Trophoblast cell (in vitro differentiated cells and primary cell): ENCODE data around the gene HOXC9.

ENCODE experiments used
- DNase-seq, 2 donors: peaks; one replicate each; pipeline ENCODE4 v3.0.0-alpha.2; 2016
- H2AFZ ChIP-seq: 2 replicates; pipeline ENCODE4 v1.6.1; 2013; ENCODE audit warnings: low read length, moderate library complexity, mild to moderate bottlenecking; ENCODE audit not compliant: insufficient read depth, poor library complexity
- H2AK5ac ChIP-seq: 2 replicates; pipeline ENCODE4 v1.6.1; 2013; ENCODE audit warnings: mild to moderate bottlenecking, low read length
- H2BK120ac ChIP-seq: 2 replicates; pipeline ENCODE4 v1.6.1; 2013; ENCODE audit warnings: low read length, mild to moderate bottlenecking, moderate library complexity; ENCODE audit not compliant: insufficient read depth, poor library complexity
- H2BK12ac ChIP-seq: 2 replicates; pipeline ENCODE4 v1.6.1; 2013; ENCODE audit warnings: mild to moderate bottlenecking, low read length, moderate library complexity
- H2BK5ac ChIP-seq: 2 replicates; pipeline ENCODE4 v1.6.1; 2013; ENCODE audit warnings: low read length, low read depth, moderate library complexity, mild to moderate bottlenecking; ENCODE audit not compliant: poor library complexity
- H3K14ac ChIP-seq: 2 replicates; pipeline ENCODE4 v1.6.1; 2013; ENCODE audit warnings: mild to moderate bottlenecking, low read length
- H3K18ac ChIP-seq: 2 replicates; pipeline ENCODE4 v1.6.1; 2013; ENCODE audit warnings: mild to moderate bottlenecking, low read length
- H3K23ac ChIP-seq: 2 replicates; pipeline ENCODE4 v1.6.1; 2013; ENCODE audit warnings: low read length
- H3K27ac ChIP-seq: 2 replicates; pipeline ENCODE4 v1.5.1; 2013; ENCODE audit warnings: low read depth, mild to moderate bottlenecking, inconsistent platforms, low read length, moderate library complexity
- H3K27me3 ChIP-seq: 2 replicates; pipeline ENCODE4 v1.6.1; 2013; ENCODE audit warnings: inconsistent platforms, mild to moderate bottlenecking, low read length, moderate library complexity; ENCODE audit not compliant: insufficient read depth
- H3K36me3 ChIP-seq, 2 experiments: 1 replicate in 1 of 2; 2 replicates in 1 of 2; pipeline ENCODE4 v1.6.1; 2013; ENCODE audit warnings: low read length in 2 of 2, mild to moderate bottlenecking in 2 of 2, moderate library complexity in 1 of 2; ENCODE audit not compliant: insufficient read depth in 2 of 2, control insufficient read depth in 1 of 2
- H3K4ac ChIP-seq: 2 replicates; pipeline ENCODE4 v1.6.1; 2013; ENCODE audit warnings: low read depth, mild to moderate bottlenecking, low read length, moderate library complexity
- H3K4me1 ChIP-seq, 2 experiments: 1 replicate in 1 of 2; 2 replicates in 1 of 2; pipeline ENCODE4 v1.6.1; 2013; ENCODE audit warnings: low read length in 2 of 2, mild to moderate bottlenecking in 2 of 2, moderate library complexity in 1 of 2; ENCODE audit not compliant: insufficient read depth in 2 of 2, control insufficient read depth in 1 of 2
- H3K4me2 ChIP-seq: 2 replicates; pipeline ENCODE4 v1.6.1; 2013; ENCODE audit warnings: inconsistent platforms, mild to moderate bottlenecking, low read length, moderate library complexity
- H3K4me3 ChIP-seq: 2 replicates; pipeline ENCODE4 v1.5.1; 2013; ENCODE audit warnings: mild to moderate bottlenecking, low read depth, low read length, inconsistent platforms
- H3K79me1 ChIP-seq: one replicate; pipeline ENCODE4 v1.6.1; 2013; ENCODE audit warnings: low read length
- H3K79me2 ChIP-seq: 2 replicates; pipeline ENCODE4 v1.6.1; 2013; ENCODE audit warnings: low read length, mild to moderate bottlenecking; ENCODE audit not compliant: control insufficient read depth, insufficient read depth, poor library complexity
- H3K9ac ChIP-seq: 2 replicates; pipeline ENCODE4 v1.6.1; 2013; ENCODE audit warnings: mild to moderate bottlenecking, low read length
- H3K9me3 ChIP-seq: 2 replicates; pipeline ENCODE4 v1.6.1; 2013; ENCODE audit warnings: low read depth, mild to moderate bottlenecking, control low read depth, inconsistent platforms, low read length; ENCODE audit not compliant: insufficient read depth
- H4K12ac ChIP-seq: 2 replicates; pipeline ENCODE4 v1.6.1; 2013; ENCODE audit warnings: low read depth, mild to moderate bottlenecking, low read length, moderate library complexity
- H4K8ac ChIP-seq: 2 replicates; pipeline ENCODE4 v1.6.1; 2013; ENCODE audit warnings: low read depth, mild to moderate bottlenecking, low read length, moderate library complexity
- H4K91ac ChIP-seq: one replicate; pipeline ENCODE4 v1.6.1; 2013; ENCODE audit warnings: low read depth, mild to moderate bottlenecking, low read length, moderate library complexity
- WGBS: extraction: QIAGEN DNeasy Blood & Tissue Kit; methylation state at CpG from one replicate; pipeline ENCODE4 v1.1.7; 2013; ENCODE audit warnings: missing lambda C conversion rate; ENCODE audit not compliant: insufficient read length, insufficient coverage; ENCODE audit errors: extremely low coverage; 5-methylcytosine and 5-hydroxymethylcytosine counted together

Gene HOXC9

DNA sequence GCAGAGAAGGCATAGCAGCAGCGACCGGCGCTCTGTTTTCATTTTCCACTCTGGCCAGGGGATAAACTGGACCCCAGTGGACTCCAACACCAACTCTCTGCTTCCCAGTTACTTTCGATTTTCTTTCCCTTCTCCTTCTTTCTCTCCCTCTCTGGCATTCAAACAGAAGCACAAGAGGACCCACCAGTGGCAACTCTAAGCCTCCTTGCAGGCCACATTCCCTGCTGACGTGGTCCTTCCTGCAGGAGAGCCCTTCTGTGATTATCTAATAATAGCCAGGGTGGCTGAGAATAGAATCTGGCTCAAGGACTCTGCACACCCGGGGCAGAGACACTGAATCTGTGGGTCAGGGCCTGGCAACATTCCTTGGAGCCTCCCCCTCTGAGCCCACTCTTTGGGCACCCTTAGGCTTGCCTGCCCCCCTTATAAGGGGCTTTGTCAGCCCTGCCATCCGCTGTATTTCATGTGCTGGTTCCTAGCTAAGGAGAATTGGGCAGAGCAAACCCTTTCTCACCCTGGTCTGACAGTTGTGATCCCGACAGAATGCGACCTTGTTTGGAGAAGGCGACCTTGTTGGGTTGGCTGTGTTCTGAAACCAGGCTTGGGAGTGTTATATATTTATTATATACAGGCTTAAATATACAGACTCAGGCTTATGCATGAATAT lies 20.1 kb downstream of the HOXC9 start:
- Histone ChIP-seq H2BK120ac (no peak overlapping the region), H3K79me1 (no peaks in the 10 kb centered on the region), H3K14ac (no peak overlapping the region), H2AFZ (no peak overlapping the region), H2AK5ac (no peak overlapping the region), H4K8ac (no peak overlapping the region), H3K4me1 (peaks cover 4 to 7% of the 10 kb centered on the region in 2 experiments), H2BK5ac (no peak overlapping the region), H2BK12ac (no peak overlapping the region), H3K4ac (no peak overlapping the region), H4K12ac (no peak overlapping the region), H3K4me2 (no peak overlapping the region), H3K36me3 (no peaks in the 10 kb centered on the region), H4K91ac (no peak overlapping the region), H3K4me3 (no peak overlapping the region), H3K79me2 (no peaks in the 10 kb centered on the region), H3K18ac (no peak overlapping the region), H3K9me3 (peaks cover 5% of the 10 kb centered on the region), H3K27ac (no peak overlapping the region), H3K27me3 (peaks cover 92% of the 10 kb centered on the region), H3K23ac (no peak overlapping the region), H3K9ac (no peak overlapping the region)
- no peak for DNase-seq
- WGBS = no CpG with 5 or more reads among the region's 10 CpGs

GRCh38 chr12:54020591-54021405 lies 20.8 kb downstream of the HOXC9 start:
- Histone ChIP-seq H3K9ac (no peak overlapping the region), H2BK120ac (no peak overlapping the region), H2BK12ac (no peak overlapping the region), H3K14ac (no peak overlapping the region), H4K91ac (no peak overlapping the region), H4K8ac (no peak overlapping the region), H2AFZ (no peak overlapping the region), H3K18ac (no peak overlapping the region), H3K4ac (no peak overlapping the region), H3K4me3 (no peak overlapping the region), H2AK5ac (no peak overlapping the region), H3K4me2 (no peak overlapping the region), H3K27ac (no peak overlapping the region), H3K9me3 (peaks cover 5% of the 10 kb centered on the region), H3K79me1 (no peaks in the 10 kb centered on the region), H3K23ac (no peak overlapping the region), H3K36me3 (no peaks in the 10 kb centered on the region), H2BK5ac (no peak overlapping the region), H4K12ac (no peak overlapping the region), H3K79me2 (no peaks in the 10 kb centered on the region), H3K27me3 (peaks cover 88% of the 10 kb centered on the region), H3K4me1 (peaks cover 4 to 7% of the 10 kb centered on the region in 2 experiments)
- DNase-seq = peak in 1 of 2 donors; percentile 44
- no CpG with 5 or more reads among the region's 23 CpGs for WGBS

- no peak overlapping the region for H2BK5ac ChIP-seq
- H3K36me3 ChIP-seq = no peaks in the 10 kb centered on the region
- H3K4me2 ChIP-seq = no peak overlapping the region
- no peak overlapping the region for H3K9ac ChIP-seq
- H3K27me3 ChIP-seq = peaks cover 87% of the 10 kb centered on the region
- no peak overlapping the region for H4K91ac ChIP-seq
- no peak overlapping the region for H3K23ac ChIP-seq
- H2AFZ ChIP-seq = no peak overlapping the region
- H3K9me3 ChIP-seq = peaks cover 5% of the 10 kb centered on the region
- no peak overlapping the region for H4K12ac ChIP-seq
- H2AK5ac ChIP-seq = no peak overlapping the region
- peaks cover 4 to 7% of the 10 kb centered on the region in 2 experiments for H3K4me1 ChIP-seq
- WGBS = no CpG with 5 or more reads among the region's 16 CpGs
- H3K18ac ChIP-seq = no peak overlapping the region
- no peak overlapping the region for H3K27ac ChIP-seq
- no peak overlapping the region for H2BK12ac ChIP-seq
- H3K4me3 ChIP-seq = no peak overlapping the region
- H2BK120ac ChIP-seq = no peak overlapping the region
- H3K14ac ChIP-seq = no peak overlapping the region
- H3K79me2 ChIP-seq = no peaks in the 10 kb centered on the region
- H3K4ac ChIP-seq = no peak overlapping the region
- DNase-seq = peak; percentile 29 to 66
- no peak overlapping the region for H4K8ac ChIP-seq
- H3K79me1 ChIP-seq = no peaks in the 10 kb centered on the region
Observed at GRCh38 chr12:54021432-54022013, 21.6 kb downstream of the HOXC9 start.

DNA sequence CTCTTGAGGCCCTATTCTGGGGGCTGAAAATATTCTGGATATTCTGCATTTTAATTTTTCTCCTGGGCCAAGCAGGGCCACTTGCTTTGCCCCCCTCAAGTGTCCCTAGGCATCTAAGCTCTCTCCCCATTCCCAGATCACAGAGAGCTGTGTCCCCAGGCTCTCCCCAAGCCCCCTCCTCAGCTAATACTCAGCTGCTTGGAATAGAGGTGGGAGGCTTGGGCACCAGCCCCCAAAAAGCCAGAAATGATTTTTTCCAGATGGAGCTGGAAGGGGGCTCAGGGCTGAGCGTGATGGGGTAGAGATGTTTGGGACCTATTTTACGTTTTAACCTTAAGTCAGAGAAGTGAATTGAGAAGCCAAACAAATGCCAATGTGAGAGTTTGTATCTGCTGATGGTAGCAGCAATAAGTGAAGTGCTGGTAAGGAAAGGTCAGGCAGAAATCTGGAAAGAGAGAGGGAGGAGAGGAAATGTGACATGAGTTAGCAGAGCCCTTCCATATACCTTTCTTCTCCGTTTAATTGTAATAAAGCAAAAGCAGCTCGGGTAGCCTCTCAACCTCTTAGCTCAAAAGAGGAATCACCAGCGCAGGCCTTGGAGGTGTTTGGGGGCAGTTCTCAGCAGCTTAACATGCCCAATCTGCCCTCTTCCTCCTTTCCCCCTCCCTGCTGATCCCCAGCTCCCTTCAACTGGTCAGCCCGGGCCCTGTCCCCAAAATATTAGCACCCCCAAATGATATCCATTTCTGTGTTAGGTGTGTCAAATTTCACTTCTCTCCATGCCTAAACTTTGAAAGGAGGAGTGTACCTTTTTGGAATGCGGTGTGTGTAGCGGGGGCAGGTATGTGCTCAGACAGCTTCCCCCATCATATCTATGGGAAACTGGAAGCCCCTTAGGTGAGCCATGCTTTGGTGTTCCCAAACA lies 23.3 kb downstream of the HOXC9 start:
- H3K4me2 ChIP-seq = no peak overlapping the region
- H2AFZ ChIP-seq = no peak overlapping the region
- H3K27ac ChIP-seq = no peak overlapping the region
- H2BK120ac ChIP-seq = no peak overlapping the region
- WGBS = no CpG with 5 or more reads among the region's 8 CpGs
- H3K27me3 ChIP-seq = peaks cover 86% of the 10 kb centered on the region
- no peak overlapping the region for H3K9ac ChIP-seq
- H4K12ac ChIP-seq = no peak overlapping the region
- H3K79me1 ChIP-seq = no peaks in the 10 kb centered on the region
- H3K18ac ChIP-seq = no peak overlapping the region
- peak in 1 of 2 donors; percentile 38 for DNase-seq
- no peak overlapping the region for H4K91ac ChIP-seq
- H3K4me1 ChIP-seq = peaks cover 1 to 4% of the 10 kb centered on the region in 2 experiments
- H2BK5ac ChIP-seq = no peak overlapping the region
- no peak overlapping the region for H2BK12ac ChIP-seq
- H3K9me3 ChIP-seq = peaks cover under 1% of the 10 kb centered on the region
- H2AK5ac ChIP-seq = no peak overlapping the region
- H3K14ac ChIP-seq = no peak overlapping the region
- H3K79me2 ChIP-seq = no peaks in the 10 kb centered on the region
- no peak overlapping the region for H3K4me3 ChIP-seq
- H3K36me3 ChIP-seq = no peaks in the 10 kb centered on the region
- H4K8ac ChIP-seq = no peak overlapping the region
- no peak overlapping the region for H3K4ac ChIP-seq
- H3K23ac ChIP-seq = no peak overlapping the region
